Panc1 (cell line): Measurements from ENCODE around the gene CFHR2. TPM values are rescaled to one million over a fixed set of nuclear protein-coding genes. Genes with fewer than 3 reads are reported as not detected.

Experiments
- ATAC-seq: fragments of 200-7000 bp; cut with Tn5 transposase; 2 replicates; pipeline ENCODE4 v1.9.1; 2020; ENCODE audit warnings: mild to moderate bottlenecking, moderate library complexity
- BruUV-seq: library from RNA; stranded (reverse); fragments of 400-500 nt; replicated peaks from 2 replicates; lab custom pipeline; 2021; lab: Mats Ljungman, UMichigan
- CTCF ChIA-PET: fragments of 300-600 bp; sonication (Branson Sonifier 250); formaldehyde crosslinking; loops from one replicate; lab custom pipeline; 2022; ENCODE audit warnings: antibody characterized with exemption; lab: Charles Lee
- POLR2A ChIA-PET: fragments of 300-600 bp; sonication (Branson Sonifier 250); formaldehyde crosslinking; loops from one replicate; lab custom pipeline; 2022; ENCODE audit warnings: antibody characterized with exemption; lab: Charles Lee
- DNase-seq: peaks from one replicate; pipeline ENCODE4 v3.0.0-alpha.2; 2010; ENCODE audit warnings: low read depth, low spot score
- H3K27ac ChIP-seq: 2 replicates; pipeline ENCODE4 v1.5.1; 2011; ENCODE audit warnings: mild to moderate bottlenecking, low read length, inconsistent platforms
- H3K27me3 ChIP-seq: fragments of 200-500 bp; sonication (Bioruptor generic); 2 replicates; pipeline ENCODE4 v1.6.0; 2014; ENCODE audit warnings: low read length, inconsistent platforms; ENCODE audit not compliant: control insufficient read depth, insufficient read depth
- H3K36me3 ChIP-seq: fragments of 200-500 bp; sonication (Bioruptor generic); 2 replicates; pipeline ENCODE4 v1.5.1; 2014; ENCODE audit warnings: inconsistent platforms, mild to moderate bottlenecking, low read length, moderate library complexity; ENCODE audit not compliant: control insufficient read depth, insufficient read depth
- H3K4me1 ChIP-seq: 2 replicates; pipeline ENCODE4 v1.5.1; 2011; ENCODE audit warnings: inconsistent platforms, mild to moderate bottlenecking, low read length, moderate library complexity; ENCODE audit not compliant: control insufficient read depth, insufficient read depth
- H3K4me3 ChIP-seq, 2 experiments: 2 replicates each; pipeline ENCODE4 v1.5.1; 2011 to 2012; ENCODE audit warnings: low read depth in 2 of 2, low read length in 2 of 2, mild to moderate bottlenecking in 2 of 2, inconsistent platforms in 1 of 2, moderate library complexity in 1 of 2
- H3K9me3 ChIP-seq: fragments of 200-500 bp; sonication (Bioruptor generic); 2 replicates; pipeline ENCODE4 v1.5.1; 2014; ENCODE audit warnings: low read depth, mild to moderate bottlenecking, inconsistent platforms, low read length, moderate library complexity; ENCODE audit not compliant: control insufficient read depth, insufficient read depth
- CTCF ChIP-seq: fragments of 450-650 bp; IDR thresholded peaks from 2 replicates; pipeline ENCODE4 v1.5.1; 2017; ENCODE audit warnings: mild to moderate bottlenecking
- POLR2AphosphoS5 ChIP-seq: IDR thresholded peaks from 2 replicates; pipeline ENCODE4 v1.6.1; 2012; ENCODE audit warnings: mild to moderate bottlenecking, low read depth, low read length, moderate library complexity
- REST ChIP-seq, 2 experiments: IDR thresholded peaks; 2 replicates each; pipeline ENCODE4 v1.6.1; 2011 to 2012; ENCODE audit warnings: low read depth in 2 of 2, control low read depth in 1 of 2, low read length in 1 of 2, mild to moderate bottlenecking in 1 of 2, moderate library complexity in 1 of 2; ENCODE audit not compliant: insufficient read depth in 1 of 2
- SIN3A ChIP-seq: IDR thresholded peaks from 2 replicates; pipeline ENCODE4 v1.6.1; 2012; ENCODE audit warnings: low read depth, mild to moderate bottlenecking, low read length, moderate library complexity, borderline replicate concordance; ENCODE audit not compliant: insufficient read depth
- TCF7L2 ChIP-seq: IDR thresholded peaks from 2 replicates; pipeline ENCODE4 v1.6.1; 2011; ENCODE audit warnings: mild to moderate bottlenecking, low read depth, low read length, inconsistent platforms
- in situ Hi-C: cut with HindIII; loops from 2 replicates; pipeline ENCODE4 v1.10.0; 2016; ENCODE audit warnings: low sequenced_read_pairs, low pct_unique_long_range_greater_than_20kb
- intact Hi-C: fragments of 100-400 bp; cut with micrococcal nuclease; formaldehyde crosslinking; loops from one replicate; pipeline ENCODE4 v1.10.0; 2022; ENCODE audit not compliant: unreplicated experiment
- total RNA-seq: library from RNA; stranded (reverse); gene quantifications from one replicate; pipeline ENCODE4 v1.2.1, GENCODE V29; 2021; ENCODE audit not compliant: unreplicated experiment

CFHR2 gene
- total RNA-seq, 1 experiment from 2014 or later: not detected

GRCh38 chr1:196960854-196961253 lies 17.3 kb downstream of the CFHR2 start:
- ChIA-PET POLR2A (no interaction called here), CTCF (no interaction called here)
- TF ChIP-seq POLR2AphosphoS5: no peak
- no peak for TF ChIP-seq TCF7L2
- Histone ChIP-seq H3K27ac (no peak overlapping the region), H3K4me3 (no peak overlapping the region), H3K4me1 (no peaks in the 10 kb centered on the region), H3K9me3 (no peaks in the 10 kb centered on the region), H3K27me3 (no peaks in the 10 kb centered on the region), H3K36me3 (no peaks in the 10 kb centered on the region)
- no peak for DNase-seq
- BruUV-seq: no TSS peak
- intact Hi-C loops (no loop called here), in situ Hi-C loops (no loop called here)
- no peak for ATAC-seq

GRCh38 chr1:196970182-196970581 lies 26.6 kb downstream of the CFHR2 start:
- no peak for ATAC-seq
- Histone ChIP-seq H3K9me3 (no peaks in the 10 kb centered on the region), H3K36me3 (no peaks in the 10 kb centered on the region), H3K4me3 (no peak overlapping the region), H3K4me1 (no peaks in the 10 kb centered on the region), H3K27ac (no peak overlapping the region), H3K27me3 (no peaks in the 10 kb centered on the region)
- ChIA-PET CTCF (no interaction called here), POLR2A (no interaction called here)
- no peak for TF ChIP-seq POLR2AphosphoS5
- TF ChIP-seq REST (IDR thresholded peaks at IDR 0.05; ENCODE audit: insufficient read depth in 1 of 2, low read depth in 2 of 2, low read length in 1 of 2): no peak
- TF ChIP-seq SIN3A: no peak
- no peak for TF ChIP-seq TCF7L2
- TF ChIP-seq CTCF: no peak
- no TSS peak for BruUV-seq
- DNase-seq: no peak
- intact Hi-C loops (no loop called here), in situ Hi-C loops (no loop called here)

GRCh38 chr1:196976278-196976677 lies 32.7 kb downstream of the CFHR2 start:
- no peak for ATAC-seq

More at GRCh38 chr1:196976278-196976677, 32.7 kb downstream of the CFHR2 start:
- BruUV-seq: no TSS peak
- TF ChIP-seq CTCF: no peak
- TF ChIP-seq SIN3A: no peak
- no peak for TF ChIP-seq POLR2AphosphoS5
- no peak for TF ChIP-seq REST (IDR thresholded peaks at IDR 0.05; ENCODE audit: insufficient read depth in 1 of 2, low read depth in 2 of 2, low read length in 1 of 2)
- no peak for TF ChIP-seq TCF7L2
- no peak for DNase-seq
- no peaks in the 10 kb centered on the region for H3K9me3 ChIP-seq
- ChIA-PET POLR2A (no interaction called here), CTCF (no interaction called here)
- no peaks in the 10 kb centered on the region for H3K4me1 ChIP-seq
- no peaks in the 10 kb centered on the region for H3K27me3 ChIP-seq
- in situ Hi-C loops: no loop called here
- no peak overlapping the region for H3K27ac ChIP-seq
- H3K4me3 ChIP-seq: no peak overlapping the region
- intact Hi-C loops: no loop called here
- no peaks in the 10 kb centered on the region for H3K36me3 ChIP-seq
